Kidney epithelial cell (primary cell): ENCODE measurements around the gene SIM1. TPM values are rescaled to one million over a fixed set of nuclear protein-coding genes. Genes with fewer than 3 reads are reported as not detected.

Experiments used
- DNase-seq: peaks from one replicate; pipeline ENCODE4 v3.0.0-alpha.2; 2010; ENCODE audit warnings: low read depth
- H3K27me3 ChIP-seq: 2 replicates; pipeline ENCODE4 v1.6.0; 2011; ENCODE audit warnings: low read length; ENCODE audit not compliant: control insufficient read depth, insufficient read depth
- H3K36me3 ChIP-seq: 2 replicates; pipeline ENCODE4 v1.5.1; 2011; ENCODE audit warnings: low read length; ENCODE audit not compliant: control insufficient read depth, insufficient read depth
- H3K4me3 ChIP-seq: 2 replicates; pipeline ENCODE4 v1.5.1; 2011; ENCODE audit warnings: low read depth, mild to moderate bottlenecking, control low read depth, low read length
- total RNA-seq: library from RNA; depleted of rRNA; stranded (reverse); fragments of >200 nt; gene quantifications from 2 replicates; pipeline ENCODE4 v1.2.3, GENCODE V29; 2015
- TF ChIP-seq, protein P1 (sequence below): IDR thresholded peaks from 2 replicates; pipeline ENCODE4 v1.5.1; 2011; ENCODE audit warnings: mild to moderate bottlenecking, moderate library complexity, low read length, control low read depth, inconsistent platforms; ENCODE audit not compliant: insufficient read depth, poor library complexity, severe bottlenecking

SIM1 gene
- total RNA-seq, 1 donor from 2014 or later: 2.0 TPM

GRCh38 chr6:100463630-100464161, 1.0 kb downstream of the SIM1 start:
- peak overlapping the region; percentile 73 for H3K4me3 ChIP-seq
- peaks cover 50% of the 10 kb centered on the region for H3K27me3 ChIP-seq
- TF ChIP-seq, protein P1, sequence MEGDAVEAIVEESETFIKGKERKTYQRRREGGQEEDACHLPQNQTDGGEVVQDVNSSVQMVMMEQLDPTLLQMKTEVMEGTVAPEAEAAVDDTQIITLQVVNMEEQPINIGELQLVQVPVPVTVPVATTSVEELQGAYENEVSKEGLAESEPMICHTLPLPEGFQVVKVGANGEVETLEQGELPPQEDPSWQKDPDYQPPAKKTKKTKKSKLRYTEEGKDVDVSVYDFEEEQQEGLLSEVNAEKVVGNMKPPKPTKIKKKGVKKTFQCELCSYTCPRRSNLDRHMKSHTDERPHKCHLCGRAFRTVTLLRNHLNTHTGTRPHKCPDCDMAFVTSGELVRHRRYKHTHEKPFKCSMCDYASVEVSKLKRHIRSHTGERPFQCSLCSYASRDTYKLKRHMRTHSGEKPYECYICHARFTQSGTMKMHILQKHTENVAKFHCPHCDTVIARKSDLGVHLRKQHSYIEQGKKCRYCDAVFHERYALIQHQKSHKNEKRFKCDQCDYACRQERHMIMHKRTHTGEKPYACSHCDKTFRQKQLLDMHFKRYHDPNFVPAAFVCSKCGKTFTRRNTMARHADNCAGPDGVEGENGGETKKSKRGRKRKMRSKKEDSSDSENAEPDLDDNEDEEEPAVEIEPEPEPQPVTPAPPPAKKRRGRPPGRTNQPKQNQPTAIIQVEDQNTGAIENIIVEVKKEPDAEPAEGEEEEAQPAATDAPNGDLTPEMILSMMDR: no peak
- no peaks in the 10 kb centered on the region for H3K36me3 ChIP-seq
- DNase-seq: no peak

DNA sequence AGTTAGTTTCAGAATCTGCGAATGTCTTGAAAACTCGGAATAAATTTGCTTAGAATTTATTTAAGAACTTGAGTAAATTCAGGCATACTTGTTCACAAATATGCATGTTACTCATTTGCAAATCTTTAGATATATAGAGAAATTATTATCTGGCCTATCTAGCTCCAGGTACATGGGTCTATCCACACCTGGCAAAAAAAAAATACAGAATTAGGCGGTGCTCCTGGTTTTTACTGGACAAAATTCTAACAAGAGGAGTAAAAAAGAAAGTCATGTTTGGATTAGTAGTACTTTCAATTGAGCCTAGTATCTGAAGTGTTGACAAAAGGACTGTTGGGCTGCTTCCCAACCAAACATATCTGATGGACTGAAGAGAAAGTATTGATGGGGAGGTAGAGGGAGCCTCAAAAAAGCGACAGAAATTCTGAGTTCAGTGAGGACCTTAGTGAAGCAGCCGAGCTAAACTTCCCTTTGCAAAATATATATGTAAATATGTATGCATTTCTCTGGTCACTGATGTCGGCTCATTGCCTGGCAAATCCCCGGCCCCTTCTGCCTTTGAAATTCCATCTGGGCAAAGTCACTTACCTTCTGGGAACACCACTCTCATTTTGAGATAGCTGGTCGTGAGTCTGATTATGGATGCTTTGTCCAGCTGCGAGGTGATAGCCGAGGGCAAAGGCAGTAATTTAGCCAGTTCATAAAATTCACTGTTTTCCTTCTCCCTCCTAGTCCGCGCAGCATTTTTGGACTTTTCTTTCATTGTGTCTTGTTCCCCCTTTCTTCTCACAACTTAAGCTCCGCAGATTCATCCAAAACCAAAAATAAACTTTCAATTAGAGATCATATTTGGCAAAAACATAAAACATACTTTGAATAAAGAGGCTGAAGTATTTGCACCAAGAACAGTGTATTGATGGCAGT, 1.8 kb downstream of the SIM1 start:
- Histone ChIP-seq H3K27me3 (peaks cover 56% of the 10 kb centered on the region), H3K36me3 (no peaks in the 10 kb centered on the region), H3K4me3 (peak overlapping the region; percentile 73)
- DNase-seq: no peak
- TF ChIP-seq, protein P1: no peak

DNA sequence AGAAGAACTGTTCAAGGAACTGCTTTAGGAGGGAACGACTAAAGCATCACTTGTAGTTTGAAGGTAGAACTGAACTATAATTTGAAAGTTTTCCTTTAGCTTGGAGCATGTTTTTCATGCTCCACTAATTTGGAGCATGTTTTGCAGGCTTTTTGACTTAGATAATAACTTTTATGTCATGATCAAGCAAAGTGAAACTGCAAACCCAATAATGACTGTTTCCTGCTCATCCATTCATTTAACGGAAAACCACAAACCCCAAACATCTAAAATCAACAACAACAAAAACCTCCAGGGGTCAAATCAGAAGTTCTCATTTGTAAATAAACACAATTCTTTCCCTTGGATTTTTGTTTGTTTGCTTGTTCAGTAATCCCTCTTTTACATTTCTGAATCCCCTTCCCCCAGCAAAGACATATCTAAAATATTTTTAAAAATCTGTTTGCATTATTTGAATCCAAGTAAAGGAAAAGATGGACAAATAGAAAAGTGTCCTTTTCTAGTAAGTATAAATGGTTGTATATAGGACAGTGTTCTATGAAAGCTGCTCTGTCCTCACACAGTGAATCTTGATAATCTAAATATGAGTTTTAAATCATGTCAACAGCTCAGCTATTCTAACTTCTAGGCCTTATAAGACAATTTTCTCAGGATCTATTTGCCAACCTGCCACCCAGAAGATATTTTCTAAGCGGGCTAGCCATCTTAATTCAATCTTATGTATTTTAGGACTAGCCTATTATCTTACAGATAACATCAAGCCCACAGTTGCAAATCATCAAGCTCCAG, 2.6 kb downstream of the SIM1 start:
- H3K27me3 ChIP-seq: peaks cover 56% of the 10 kb centered on the region
- DNase-seq: no peak
- TF ChIP-seq, protein P1: no peak
- no peaks in the 10 kb centered on the region for H3K36me3 ChIP-seq
- H3K4me3 ChIP-seq: peak overlapping the region; percentile 73

- Histone ChIP-seq H3K36me3 (no peaks in the 10 kb centered on the region), H3K4me3 (peak overlapping the region; percentile 73), H3K27me3 (peaks cover 50% of the 10 kb centered on the region)
- no peak for DNase-seq
- TF ChIP-seq, protein P1: no peak
Measured at GRCh38 chr6:100461278-100461916, 3.3 kb downstream of the SIM1 start.

GRCh38 chr6:100460650-100461204, 4.0 kb downstream of the SIM1 start:
- Histone ChIP-seq H3K36me3 (no peaks in the 10 kb centered on the region), H3K4me3 (peak overlapping the region; percentile 73), H3K27me3 (peaks cover 51% of the 10 kb centered on the region)
- no peak for DNase-seq
- TF ChIP-seq, protein P1: peak; percentile 62
